Measurements from ENCODE around the gene IFNA8.

Gene IFNA8

DNA sequence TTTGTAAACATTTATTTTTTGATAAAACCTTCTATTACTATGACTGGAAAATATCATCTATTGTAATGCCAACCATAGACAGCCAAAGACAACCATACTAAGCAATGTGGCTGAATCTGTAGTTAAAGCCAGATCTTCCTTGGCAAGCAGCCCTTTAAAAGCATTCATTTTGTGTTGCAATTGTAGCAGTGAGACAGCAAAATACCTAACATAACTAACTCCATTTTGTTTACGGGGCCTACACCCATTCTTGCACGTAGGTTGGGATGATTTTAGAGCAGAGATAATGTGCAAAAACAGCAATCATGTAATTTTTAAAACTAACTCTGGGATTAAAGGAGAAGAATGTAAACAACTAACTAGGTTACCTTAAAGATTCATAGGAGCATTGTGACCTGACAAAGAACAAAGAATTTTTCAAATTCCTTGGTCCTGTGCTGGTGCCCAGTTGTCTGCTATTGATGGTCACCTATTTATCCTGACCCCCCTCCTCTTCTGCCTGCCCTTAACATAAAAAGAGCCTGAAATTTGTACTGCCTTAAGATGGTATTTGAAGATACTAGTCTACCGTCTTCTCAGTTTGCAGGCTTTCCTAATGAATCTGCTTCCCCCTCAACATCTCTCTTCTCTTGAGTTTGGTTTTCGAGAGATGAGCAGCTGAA, 41.9 kb downstream of the IFNA8 start:
- H3K27ac ChIP-seq = no peak overlapping the region
- TF ChIP-seq, protein P1, sequence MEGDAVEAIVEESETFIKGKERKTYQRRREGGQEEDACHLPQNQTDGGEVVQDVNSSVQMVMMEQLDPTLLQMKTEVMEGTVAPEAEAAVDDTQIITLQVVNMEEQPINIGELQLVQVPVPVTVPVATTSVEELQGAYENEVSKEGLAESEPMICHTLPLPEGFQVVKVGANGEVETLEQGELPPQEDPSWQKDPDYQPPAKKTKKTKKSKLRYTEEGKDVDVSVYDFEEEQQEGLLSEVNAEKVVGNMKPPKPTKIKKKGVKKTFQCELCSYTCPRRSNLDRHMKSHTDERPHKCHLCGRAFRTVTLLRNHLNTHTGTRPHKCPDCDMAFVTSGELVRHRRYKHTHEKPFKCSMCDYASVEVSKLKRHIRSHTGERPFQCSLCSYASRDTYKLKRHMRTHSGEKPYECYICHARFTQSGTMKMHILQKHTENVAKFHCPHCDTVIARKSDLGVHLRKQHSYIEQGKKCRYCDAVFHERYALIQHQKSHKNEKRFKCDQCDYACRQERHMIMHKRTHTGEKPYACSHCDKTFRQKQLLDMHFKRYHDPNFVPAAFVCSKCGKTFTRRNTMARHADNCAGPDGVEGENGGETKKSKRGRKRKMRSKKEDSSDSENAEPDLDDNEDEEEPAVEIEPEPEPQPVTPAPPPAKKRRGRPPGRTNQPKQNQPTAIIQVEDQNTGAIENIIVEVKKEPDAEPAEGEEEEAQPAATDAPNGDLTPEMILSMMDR (IDR thresholded peaks at IDR 0.05; ENCODE audit: low read depth, low read length) = no peak
- no peak for DNase-seq
- no peaks in the 10 kb centered on the region for H3K9me3 ChIP-seq (ENCODE audit: severe bottlenecking)
- peaks cover 18% of the 10 kb centered on the region for H3K27me3 ChIP-seq (ENCODE audit: insufficient read depth, low read depth, severe bottlenecking)
- no peak overlapping the region for H3K4me3 ChIP-seq (ENCODE audit: low read depth, low read length)
- H3K36me3 ChIP-seq = no peaks in the 10 kb centered on the region

DNA sequence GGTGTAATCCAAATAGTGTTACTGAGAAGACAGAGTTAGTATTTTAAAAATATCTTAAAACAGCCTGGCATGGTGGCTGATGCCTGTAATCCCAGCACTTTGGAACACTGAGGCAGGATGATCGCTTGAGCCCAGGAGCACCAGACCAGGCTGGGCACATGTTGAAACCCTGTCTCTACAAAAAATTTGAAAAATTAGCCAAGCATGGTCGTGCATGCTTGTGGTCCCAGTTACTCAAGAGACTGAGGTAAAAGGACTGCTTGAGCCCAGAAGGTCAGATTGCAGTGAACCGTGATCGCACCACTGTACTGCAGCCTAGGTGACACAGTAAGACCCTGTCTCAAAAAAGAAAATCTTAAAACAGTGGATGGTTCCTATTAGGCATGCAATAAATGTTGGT, 43.8 kb downstream of the IFNA8 start:
- H3K4me3 ChIP-seq (ENCODE audit: low read depth, low read length) = no peak overlapping the region
- DNase-seq = no peak
- no peaks in the 10 kb centered on the region for H3K36me3 ChIP-seq
- no peak overlapping the region for H3K27ac ChIP-seq
- H3K9me3 ChIP-seq (ENCODE audit: severe bottlenecking) = no peaks in the 10 kb centered on the region
- TF ChIP-seq, protein P1 (IDR thresholded peaks at IDR 0.05; ENCODE audit: low read depth, low read length) = no peak
- H3K27me3 ChIP-seq (ENCODE audit: insufficient read depth, low read depth, severe bottlenecking) = peaks cover 19% of the 10 kb centered on the region

DNA sequence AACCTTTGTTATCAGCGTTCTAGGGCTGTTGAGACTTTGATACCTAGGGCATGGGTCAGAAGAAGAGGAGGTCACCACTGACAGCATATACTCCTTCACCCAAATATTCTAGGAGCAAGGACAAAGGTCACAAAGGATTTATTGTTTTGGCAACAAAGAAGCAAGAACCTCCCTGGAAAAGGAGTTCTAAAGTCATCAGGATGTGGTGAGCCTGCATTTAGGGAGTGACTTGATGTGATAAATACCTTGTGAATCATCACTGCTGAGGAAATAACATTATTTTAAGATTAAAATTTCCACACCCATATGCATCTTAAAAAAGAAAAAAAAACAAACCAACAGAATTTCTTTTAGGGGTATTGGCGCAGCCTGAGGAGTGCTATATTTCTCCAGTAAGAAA, 45.2 kb downstream of the IFNA8 start:
- TF ChIP-seq, protein P1 (IDR thresholded peaks at IDR 0.05; ENCODE audit: low read depth, low read length) = no peak
- no peak overlapping the region for H3K4me3 ChIP-seq (ENCODE audit: low read depth, low read length)
- peaks cover 19% of the 10 kb centered on the region for H3K27me3 ChIP-seq (ENCODE audit: insufficient read depth, low read depth, severe bottlenecking)
- H3K27ac ChIP-seq = no peak overlapping the region
- DNase-seq = no peak
- H3K36me3 ChIP-seq = no peaks in the 10 kb centered on the region
- H3K9me3 ChIP-seq (ENCODE audit: severe bottlenecking) = no peaks in the 10 kb centered on the region

DNA sequence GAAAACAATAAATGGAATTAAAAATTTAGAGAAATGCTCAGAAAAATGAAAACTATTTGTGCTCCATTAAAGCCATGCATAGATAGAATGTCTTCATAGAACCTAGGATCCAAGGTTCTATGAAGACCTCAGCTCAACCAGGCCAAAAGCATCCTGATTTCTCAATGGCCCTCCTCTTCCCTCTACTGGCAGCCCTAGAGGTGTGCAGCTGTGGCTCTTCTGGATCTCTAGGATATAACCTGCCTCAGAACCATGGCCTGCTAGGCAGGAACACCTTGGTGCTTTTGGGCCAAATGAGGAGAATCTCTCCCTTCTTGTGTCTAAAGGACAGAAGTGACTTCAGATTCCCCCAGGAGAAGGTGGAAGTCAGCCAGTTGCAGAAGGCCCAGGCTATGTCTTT, 46.4 kb downstream of the IFNA8 start:
- H3K27me3 ChIP-seq (ENCODE audit: insufficient read depth, low read depth, severe bottlenecking) = peaks cover 19% of the 10 kb centered on the region
- H3K27ac ChIP-seq = no peak overlapping the region
- H3K36me3 ChIP-seq = no peaks in the 10 kb centered on the region
- no peaks in the 10 kb centered on the region for H3K9me3 ChIP-seq (ENCODE audit: severe bottlenecking)
- no peak overlapping the region for H3K4me3 ChIP-seq (ENCODE audit: low read depth, low read length)
- peak; percentile 16 for DNase-seq
- TF ChIP-seq, protein P1 (IDR thresholded peaks at IDR 0.05; ENCODE audit: low read depth, low read length) = peak; percentile 72
